GM12873 (cell line): ENCODE data around the gene TGFBR2.

Source experiments
- CTCF ChIP-seq: IDR thresholded peaks from 2 replicates; pipeline ENCODE4 v1.5.1; 2012; ENCODE audit warnings: low read depth, mild to moderate bottlenecking, moderate library complexity, low read length, control low read depth; ENCODE audit not compliant: insufficient read depth; ENCODE audit errors: missing control alignments

Gene TGFBR2

GRCh38 chr3:30704931-30705890 is 98.8 kb downstream of the TGFBR2 start:
- no peak for TF ChIP-seq CTCF

GRCh38 chr3:30707825-30708224 is 101.4 kb downstream of the TGFBR2 start:
- no peak for TF ChIP-seq CTCF

GRCh38 chr3:30708472-30708871 is 102.1 kb downstream of the TGFBR2 start:
- no peak for TF ChIP-seq CTCF

- TF ChIP-seq CTCF, result no peak
Measured at GRCh38 chr3:30710017-30710416, 103.6 kb downstream of the TGFBR2 start.

- no peak for TF ChIP-seq CTCF
Measured at GRCh38 chr3:30711151-30711550, 104.8 kb downstream of the TGFBR2 start.

GRCh38 chr3:30711867-30712266 is 105.5 kb downstream of the TGFBR2 start:
- no peak for TF ChIP-seq CTCF

GRCh38 chr3:30712991-30713390 is 106.6 kb downstream of the TGFBR2 start:
- TF ChIP-seq CTCF, result no peak
